HepG2 (cell line): ENCODE results near the gene ABCB8. TPM values are rescaled to one million over a fixed set of nuclear protein-coding genes. Genes with fewer than 3 reads are reported as not detected.

ENCODE experiments used
- ARHGAP35 ChIP-seq: sonication (generic); formaldehyde crosslinking; IDR thresholded peaks from 2 replicates; pipeline ENCODE4 v1.9.0; 2022; ENCODE audit warnings: mild to moderate bottlenecking, inconsistent platforms, moderate library complexity, missing genetic modification reagents, borderline replicate concordance
- CBX5 ChIP-seq: sonication (generic); formaldehyde crosslinking; IDR thresholded peaks from 2 replicates; pipeline ENCODE4 v1.4.0; 2020; ENCODE audit warnings: missing genetic modification reagents, borderline replicate concordance
- DMAP1 ChIP-seq: IDR thresholded peaks from 2 replicates; pipeline ENCODE4 v1.6.1; 2016
- ELF4 ChIP-seq: sonication (generic); formaldehyde crosslinking; IDR thresholded peaks from 2 replicates; pipeline ENCODE4 v1.5.0; 2020; ENCODE audit warnings: missing genetic modification reagents, mild to moderate bottlenecking, moderate library complexity, borderline replicate concordance
- HNRNPH1 ChIP-seq: fragments of 200-400 bp; formaldehyde crosslinking; optimal IDR thresholded peaks from 2 replicates; pipeline ENCODE3; 2017; ENCODE audit warnings: mild to moderate bottlenecking, low read depth, low read length
- KLF6 ChIP-seq: IDR thresholded peaks from 2 replicates; pipeline ENCODE4 v1.8.0; 2016; ENCODE audit warnings: missing biosample characterization, missing genetic modification reagents
- MED8 ChIP-seq: sonication (generic); formaldehyde crosslinking; IDR thresholded peaks from 2 replicates; pipeline ENCODE4 v1.8.1; 2023; ENCODE audit warnings: mild to moderate bottlenecking, missing genetic modification reagents; ENCODE audit not compliant: insufficient replicate concordance
- NFE2 ChIP-seq: sonication (generic); formaldehyde crosslinking; IDR thresholded peaks from 2 replicates; pipeline ENCODE4 v1.4.0; 2020; ENCODE audit warnings: missing genetic modification reagents
- NFYB ChIP-seq: sonication (generic); formaldehyde crosslinking; IDR thresholded peaks from 2 replicates; pipeline ENCODE4 v1.4.0; 2020; ENCODE audit warnings: missing genetic modification reagents
- PITX1 ChIP-seq: sonication (generic); formaldehyde crosslinking; IDR thresholded peaks from 2 replicates; pipeline ENCODE4 v1.5.1; 2020; ENCODE audit warnings: mild to moderate bottlenecking, missing genetic modification reagents
- PPARG ChIP-seq: conservative IDR thresholded peaks from 2 replicates; pipeline ENCODE4 v1.6.1; 2016; ENCODE audit warnings: missing biosample characterization, missing genetic modification reagents
- PTBP1 ChIP-seq: fragments of 200-400 bp; formaldehyde crosslinking; IDR thresholded peaks from 2 replicates; pipeline ENCODE4 v1.6.1; 2018; ENCODE audit warnings: low read length, low read depth; ENCODE audit not compliant: poor library complexity, severe bottlenecking
- RNF2 ChIP-seq: fragments of 450-650 bp; conservative IDR thresholded peaks from 2 replicates; pipeline ENCODE4 v1.6.1; 2016; ENCODE audit warnings: low read depth
- SAFB2 ChIP-seq: sonication (generic); formaldehyde crosslinking; IDR thresholded peaks from 2 replicates; pipeline ENCODE4 v1.5.1; 2020; ENCODE audit warnings: missing genetic modification reagents, low read depth, mild to moderate bottlenecking, borderline replicate concordance
- SIN3A ChIP-seq: IDR thresholded peaks from 2 replicates; pipeline ENCODE4 v1.6.1; 2011; ENCODE audit warnings: low read depth, mild to moderate bottlenecking, control low read depth, low read length, borderline replicate concordance
- SMYD3 ChIP-seq: sonication (generic); formaldehyde crosslinking; IDR thresholded peaks from 2 replicates; pipeline ENCODE4 v1.8.1; 2023; ENCODE audit warnings: mild to moderate bottlenecking, missing genetic modification reagents
- SNAPC2 ChIP-seq: sonication (generic); formaldehyde crosslinking; IDR thresholded peaks from 2 replicates; pipeline ENCODE4 v1.8.1; 2022; ENCODE audit warnings: mild to moderate bottlenecking, missing genetic modification reagents
- SRF ChIP-seq: IDR thresholded peaks from 2 replicates; pipeline ENCODE4 v1.6.1; 2011; ENCODE audit warnings: mild to moderate bottlenecking, low read depth, low read length, moderate library complexity
- TCF7 ChIP-seq: sonication (generic); IDR thresholded peaks from 2 replicates; pipeline ENCODE4 v1.6.1; 2016; ENCODE audit warnings: antibody characterized with exemption, low read depth
- ZBED4 ChIP-seq: sonication (generic); formaldehyde crosslinking; IDR thresholded peaks from 2 replicates; pipeline ENCODE4 v1.4.0; 2020; ENCODE audit warnings: missing genetic modification reagents, borderline replicate concordance
- ZMAT5 ChIP-seq: sonication (generic); formaldehyde crosslinking; IDR thresholded peaks from 2 replicates; pipeline ENCODE4 v1.5.0; 2020; ENCODE audit warnings: mild to moderate bottlenecking, low read depth, missing genetic modification reagents, borderline replicate concordance
- ZNF619 ChIP-seq: sonication (generic); formaldehyde crosslinking; IDR thresholded peaks from 2 replicates; pipeline ENCODE4 v1.4.0; 2020; ENCODE audit warnings: mild to moderate bottlenecking, missing genetic modification reagents
- ZSCAN21 ChIP-seq: sonication (generic); formaldehyde crosslinking; IDR thresholded peaks from 2 replicates; pipeline ENCODE4 v1.8.0; 2022; ENCODE audit warnings: mild to moderate bottlenecking, missing genetic modification reagents, moderate library complexity, borderline replicate concordance
- polyA plus RNA-seq, 8 experiments: library from polyadenylated mRNA; depleted of rRNA in 3 of 8; stranded (reverse) in 7 of 8; unstranded in 1 of 8; fragments of >200 nt; fragmentation: Illumina TruSeq in 4 of 8; extraction: Trizol in 4 of 8; gene quantifications; 2 replicates each; pipeline versions ENCODE4 v1.2.1 to v1.2.3, GENCODE V29; 2011 to 2016; ENCODE audit warnings: low read depth in 4 of 8, missing spikeins in 1 of 8, mixed read lengths in 1 of 8; ENCODE audit not compliant: insufficient read depth in 1 of 8
- total RNA-seq, 5 experiments: library from RNA; depleted of rRNA; stranded (reverse); fragments of >200 nt; fragmentation: Illumina TruSeq; extraction: Trizol; gene quantifications; 2 replicates each; pipeline ENCODE4 v1.2.3, GENCODE V29; 2016; ENCODE audit warnings: low read depth in 1 of 5
- TF ChIP-seq, protein P1 (sequence below): IDR thresholded peaks from 2 replicates; pipeline ENCODE4 v1.6.1; 2016; ENCODE audit warnings: mild to moderate bottlenecking
- TF ChIP-seq, protein P2 (sequence below): sonication (generic); formaldehyde crosslinking; IDR thresholded peaks from 2 replicates; pipeline ENCODE4 v1.8.0; 2022; ENCODE audit warnings: mild to moderate bottlenecking, missing genetic modification reagents, moderate library complexity

ABCB8 gene
- total and polyA plus RNA-seq, 2 of the 13 experiments (the other 11 are each of a cell fraction or from before 2014, with no cell fraction given) = 6.6 to 16.7 TPM

GRCh38 chr7:151012031-151012692 is 16.1 kb upstream of the ABCB8 start (continued):
- no peak for TF ChIP-seq ZNF619
- TF ChIP-seq, protein P1, sequence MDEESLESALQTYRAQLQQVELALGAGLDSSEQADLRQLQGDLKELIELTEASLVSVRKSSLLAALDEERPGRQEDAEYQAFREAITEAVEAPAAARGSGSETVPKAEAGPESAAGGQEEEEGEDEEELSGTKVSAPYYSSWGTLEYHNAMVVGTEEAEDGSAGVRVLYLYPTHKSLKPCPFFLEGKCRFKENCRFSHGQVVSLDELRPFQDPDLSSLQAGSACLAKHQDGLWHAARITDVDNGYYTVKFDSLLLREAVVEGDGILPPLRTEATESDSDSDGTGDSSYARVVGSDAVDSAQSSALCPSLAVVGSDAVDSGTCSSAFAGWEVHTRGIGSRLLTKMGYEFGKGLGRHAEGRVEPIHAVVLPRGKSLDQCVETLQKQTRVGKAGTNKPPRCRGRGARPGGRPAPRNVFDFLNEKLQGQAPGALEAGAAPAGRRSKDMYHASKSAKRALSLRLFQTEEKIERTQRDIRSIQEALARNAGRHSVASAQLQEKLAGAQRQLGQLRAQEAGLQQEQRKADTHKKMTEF (CRISPR knock-in tag) = peak; percentile 48; the same call in 1 of the 2 replicates
- no peak for TF ChIP-seq MED8
- TF ChIP-seq ZMAT5 (CRISPR knock-in tag) = no peak
- no peak for TF ChIP-seq ELF4
- TF ChIP-seq RNF2 = no peak
- TF ChIP-seq CBX5 (CRISPR knock-in tag) = no peak; the same call in 1 of the 2 replicates
- no peak for TF ChIP-seq TCF7
- no peak for TF ChIP-seq KLF6 (CRISPR knock-in tag)
- no peak for TF ChIP-seq HNRNPH1
- TF ChIP-seq SNAPC2 (CRISPR knock-in tag) = 0 out of 2 replicates have a peak, but pooled peaks have one; percentile 26
- TF ChIP-seq PPARG (CRISPR knock-in tag) = peak; percentile 92
- no peak for TF ChIP-seq SRF
- TF ChIP-seq PITX1 (CRISPR knock-in tag) = no peak; the same call in none of the 2 replicates
- no peak for TF ChIP-seq SAFB2
- TF ChIP-seq ARHGAP35 (CRISPR knock-in tag) = no peak
- no peak for TF ChIP-seq ZSCAN21 (CRISPR knock-in tag)
- no peak for TF ChIP-seq NFE2 (CRISPR knock-in tag)
- TF ChIP-seq DMAP1 = no peak
- TF ChIP-seq NFYB (CRISPR knock-in tag) = no peak
- TF ChIP-seq SIN3A = no peak
- TF ChIP-seq PTBP1 = no peak
- TF ChIP-seq, protein P2, sequence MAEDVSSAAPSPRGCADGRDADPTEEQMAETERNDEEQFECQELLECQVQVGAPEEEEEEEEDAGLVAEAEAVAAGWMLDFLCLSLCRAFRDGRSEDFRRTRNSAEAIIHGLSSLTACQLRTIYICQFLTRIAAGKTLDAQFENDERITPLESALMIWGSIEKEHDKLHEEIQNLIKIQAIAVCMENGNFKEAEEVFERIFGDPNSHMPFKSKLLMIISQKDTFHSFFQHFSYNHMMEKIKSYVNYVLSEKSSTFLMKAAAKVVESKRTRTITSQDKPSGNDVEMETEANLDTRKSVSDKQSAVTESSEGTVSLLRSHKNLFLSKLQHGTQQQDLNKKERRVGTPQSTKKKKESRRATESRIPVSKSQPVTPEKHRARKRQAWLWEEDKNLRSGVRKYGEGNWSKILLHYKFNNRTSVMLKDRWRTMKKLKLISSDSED (CRISPR knock-in tag) = no peak
- no peak for TF ChIP-seq ZBED4 (CRISPR knock-in tag)
- TF ChIP-seq SMYD3 (CRISPR knock-in tag) = 0 out of 2 replicates have a peak, but pooled peaks have one; percentile 46
